Stimulated activated CD4-positive, alpha-beta T cell treated with anti-CD3 and anti-CD28 coated beads, Interleukin-12 subunit alpha, Interleukin-12 subunit beta, amount 100 ng/mL, for 4 hours (primary cell): ENCODE measurements around the gene PAH.
A peak's percentile ranks its signal among the peaks of the same experiment; 100 is the strongest.

Experiments used
- DNase-seq: peaks from one replicate; pipeline ENCODE4 v3.0.0-alpha.2; 2020

The PAH gene

DNA sequence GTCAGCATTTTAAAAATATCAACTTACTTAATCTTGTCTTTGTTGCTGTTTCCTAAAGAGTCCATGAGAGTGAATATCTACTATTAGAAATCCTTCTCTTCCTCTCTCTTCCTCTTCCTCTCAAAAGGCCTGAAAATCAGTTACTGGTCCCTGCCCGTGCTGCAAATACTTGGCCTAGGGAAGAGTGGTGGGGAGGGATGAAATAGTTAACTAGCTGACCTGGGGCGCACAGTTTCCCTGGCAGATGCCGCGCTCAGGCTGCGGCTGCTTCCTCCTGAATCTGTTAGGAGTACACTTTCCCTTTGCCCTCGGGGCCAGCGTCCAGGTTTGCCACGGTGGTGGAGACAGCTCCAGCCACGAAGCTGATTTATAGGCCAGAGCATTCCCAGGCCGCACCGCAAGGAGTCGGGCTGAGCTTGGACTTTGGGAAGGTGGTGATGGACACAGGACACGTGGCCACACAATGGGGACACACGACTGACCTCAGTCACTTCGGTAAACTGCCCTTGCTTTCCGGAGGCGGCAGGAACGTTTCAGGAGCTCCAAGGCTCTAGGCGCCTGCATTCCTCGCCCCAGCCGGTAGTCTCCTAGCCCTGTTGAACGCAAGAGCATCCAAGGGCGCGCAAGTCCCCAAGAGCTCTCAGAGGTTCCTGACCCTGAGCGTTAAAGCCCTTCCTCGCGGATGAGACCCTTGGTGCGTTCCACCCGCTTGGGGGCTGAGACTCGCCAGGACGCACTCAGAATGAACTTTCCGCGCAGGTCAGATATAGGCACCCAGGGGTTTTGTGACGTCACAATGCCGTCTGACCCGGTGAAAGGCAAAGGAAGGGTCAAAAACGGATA lies 33.3 kb upstream of the PAH start:
- DNase-seq: no peak

DNA sequence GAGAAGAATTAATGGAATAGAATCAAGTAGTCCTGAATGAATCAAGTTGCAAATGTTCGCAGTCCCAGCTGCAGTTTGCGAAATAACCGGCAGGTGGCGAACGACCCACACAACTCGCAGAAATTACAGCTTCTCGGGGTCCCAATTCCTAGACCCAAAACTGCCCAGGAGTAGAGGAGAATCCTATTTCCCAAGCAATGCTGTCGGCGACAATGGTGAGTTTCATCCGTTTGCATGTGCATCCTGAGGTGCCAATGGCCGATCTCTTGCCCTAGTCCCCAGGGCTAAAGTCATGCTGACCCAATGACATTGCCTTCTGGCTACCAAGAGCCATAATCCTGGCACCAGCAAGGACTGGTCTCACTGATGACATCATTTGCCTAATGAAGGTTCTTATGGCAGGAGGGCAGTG lies 31.9 kb upstream of the PAH start:
- peak; percentile 52 for DNase-seq

DNA sequence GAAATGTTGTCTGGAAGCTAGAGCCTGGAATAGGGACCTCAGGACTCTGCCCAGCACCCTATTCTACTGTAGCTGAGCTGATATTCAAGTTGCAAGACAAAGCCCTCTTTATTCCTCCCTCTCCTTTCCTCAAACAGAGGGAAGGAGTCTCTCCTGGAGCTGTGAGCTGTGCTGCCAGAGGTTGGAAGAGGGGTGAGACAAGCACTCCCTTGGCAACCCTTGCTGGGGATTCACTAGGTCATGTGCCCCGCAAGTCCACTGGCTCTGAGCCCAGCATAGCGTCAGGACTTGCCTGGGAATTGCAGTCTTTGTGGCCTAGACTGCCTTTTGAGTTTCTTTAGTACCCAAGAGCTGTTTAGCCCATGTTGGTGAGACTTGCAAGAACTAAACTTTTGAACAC lies 29.0 kb upstream of the PAH start:
- DNase-seq: no peak

DNA sequence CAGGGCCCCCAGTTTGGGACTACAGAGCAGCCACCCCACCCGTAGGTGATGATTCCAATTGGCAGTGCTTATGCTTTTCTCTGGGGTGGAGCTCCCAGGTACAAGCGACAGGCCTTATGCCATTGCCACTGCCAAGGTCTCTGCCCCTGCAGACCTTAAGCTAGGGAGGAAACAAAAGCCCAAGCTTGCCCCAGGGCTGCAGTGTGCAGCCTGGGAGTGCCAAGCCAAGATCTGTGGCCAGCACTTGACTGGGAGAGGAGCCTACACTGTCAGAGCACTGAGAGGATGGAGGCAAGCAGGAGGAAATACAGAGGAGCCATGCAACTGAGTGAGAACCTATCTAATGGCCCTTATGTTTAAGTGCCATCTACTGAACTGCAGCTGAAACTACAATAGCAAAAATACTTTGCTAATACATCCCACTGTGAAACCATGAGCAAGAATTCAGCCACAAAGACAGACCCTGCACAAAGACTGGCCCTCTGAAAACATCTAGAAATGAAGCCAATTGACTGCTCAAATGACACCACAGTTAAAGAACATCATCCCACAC lies 22.7 kb upstream of the PAH start:
- DNase-seq: no peak

DNA sequence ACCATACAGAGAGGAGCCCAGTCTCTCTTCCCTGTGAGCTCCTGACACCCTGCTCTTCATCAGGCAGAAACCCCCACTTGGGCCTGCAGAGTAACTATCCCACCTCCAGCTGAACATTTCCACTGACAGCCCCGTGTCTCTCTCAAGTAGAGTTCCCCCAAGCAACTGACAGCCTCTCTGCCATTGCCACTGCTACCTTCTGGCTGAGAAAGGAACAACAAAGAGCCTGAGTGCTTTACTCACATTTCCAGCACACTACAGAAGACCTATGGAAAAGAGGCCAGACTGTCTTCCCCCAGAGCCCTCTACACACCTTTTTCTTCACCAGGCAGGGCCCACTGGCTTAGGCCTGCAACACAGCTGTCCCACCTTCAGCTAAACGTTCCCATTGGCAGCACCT lies 22.0 kb upstream of the PAH start:
- no peak for DNase-seq

DNA sequence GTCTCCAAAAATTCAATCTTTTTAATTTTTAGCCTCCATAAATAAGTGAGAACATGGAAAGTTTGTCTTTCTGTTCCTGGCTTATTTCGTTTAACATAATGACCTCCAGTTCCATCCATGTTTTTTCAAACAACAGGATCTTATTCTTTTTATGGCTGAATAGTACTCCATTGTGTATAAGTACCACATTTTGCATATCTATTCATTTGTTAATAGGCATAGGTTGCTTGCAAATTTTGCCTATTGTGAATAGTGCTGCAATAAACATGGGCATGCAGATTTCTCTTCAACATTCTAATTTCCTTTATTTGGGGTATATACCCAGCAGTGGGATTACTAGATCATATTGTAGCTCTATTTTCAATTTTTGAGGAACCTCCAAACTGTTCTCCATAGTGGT lies 16.1 kb upstream of the PAH start:
- DNase-seq: no peak

DNA sequence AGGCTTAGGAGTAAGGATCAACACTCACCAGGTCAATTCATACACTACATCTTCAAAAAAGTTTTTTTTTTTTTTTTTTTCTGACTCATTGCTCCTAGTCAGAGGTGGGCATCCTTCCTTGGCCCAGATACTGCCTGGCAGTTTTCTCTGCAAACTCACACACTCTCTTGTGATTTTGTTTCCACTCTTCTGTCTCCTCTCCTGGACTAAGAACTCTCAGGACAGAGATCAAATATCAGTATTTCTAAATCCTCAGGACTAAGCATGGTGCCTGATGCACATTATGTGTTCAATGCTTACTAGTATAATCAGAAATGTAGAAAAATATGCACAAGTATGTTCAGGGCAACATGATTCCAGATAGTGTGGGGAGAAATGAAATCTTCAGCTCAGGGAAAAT lies 10.2 kb upstream of the PAH start:
- DNase-seq: no peak

DNA sequence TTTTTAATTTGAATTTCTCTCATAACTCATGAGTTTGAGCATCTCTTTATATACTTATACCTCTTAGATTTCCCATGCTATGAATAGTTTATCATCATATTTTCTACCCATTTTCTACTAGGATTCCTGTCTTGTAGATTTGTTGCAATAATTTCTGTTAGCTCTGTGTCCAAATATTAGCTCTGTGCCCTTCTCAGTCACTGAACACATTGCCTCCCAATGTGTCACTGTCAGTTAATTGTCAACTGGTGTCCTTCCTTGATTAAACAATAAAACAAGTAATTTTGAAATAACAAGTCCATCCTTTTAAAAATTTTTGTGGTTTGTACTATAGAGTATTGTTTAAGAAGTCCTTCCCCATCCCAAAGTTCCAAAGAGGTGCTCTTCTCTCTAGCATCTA lies 4.2 kb upstream of the PAH start:
- DNase-seq: no peak

DNA sequence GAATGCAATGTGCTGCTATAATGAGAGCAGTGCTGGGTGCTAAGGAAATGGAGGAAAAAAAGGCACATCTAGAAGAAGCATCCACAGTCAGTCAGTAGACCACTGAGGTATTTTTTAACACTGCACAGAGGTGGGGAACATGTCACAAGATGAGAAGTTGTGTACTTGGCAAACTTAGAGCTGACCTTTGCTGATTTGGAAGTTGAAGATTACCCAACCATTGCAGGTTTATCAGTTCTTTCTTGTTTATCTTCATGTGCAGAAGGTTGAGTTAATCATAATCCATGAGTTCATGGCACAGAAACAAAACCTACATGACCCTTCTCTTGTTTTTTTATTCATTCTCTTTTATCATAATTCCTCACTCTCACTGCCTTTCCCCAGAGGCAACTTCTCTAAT lies 3.2 kb upstream of the PAH start:
- no peak for DNase-seq

DNA sequence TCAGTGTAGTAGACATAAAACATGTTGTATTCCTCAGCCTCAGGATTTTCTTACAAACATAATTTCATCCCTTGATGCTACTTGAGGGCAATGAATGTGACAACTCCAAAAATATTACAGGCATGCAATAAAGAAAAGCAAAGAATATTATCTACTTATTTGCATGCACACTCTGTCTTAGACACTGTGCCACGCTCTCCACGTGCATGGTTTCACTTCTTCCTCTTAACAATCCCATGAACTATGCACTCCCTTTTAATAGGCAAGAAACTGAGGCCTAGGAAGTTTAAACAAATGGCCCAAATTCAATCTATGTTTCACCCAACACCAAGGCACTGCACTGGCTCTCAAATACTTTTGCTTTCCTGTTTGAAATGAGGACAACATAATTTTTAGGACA lies 1.8 kb upstream of the PAH start:
- DNase-seq: no peak

DNA sequence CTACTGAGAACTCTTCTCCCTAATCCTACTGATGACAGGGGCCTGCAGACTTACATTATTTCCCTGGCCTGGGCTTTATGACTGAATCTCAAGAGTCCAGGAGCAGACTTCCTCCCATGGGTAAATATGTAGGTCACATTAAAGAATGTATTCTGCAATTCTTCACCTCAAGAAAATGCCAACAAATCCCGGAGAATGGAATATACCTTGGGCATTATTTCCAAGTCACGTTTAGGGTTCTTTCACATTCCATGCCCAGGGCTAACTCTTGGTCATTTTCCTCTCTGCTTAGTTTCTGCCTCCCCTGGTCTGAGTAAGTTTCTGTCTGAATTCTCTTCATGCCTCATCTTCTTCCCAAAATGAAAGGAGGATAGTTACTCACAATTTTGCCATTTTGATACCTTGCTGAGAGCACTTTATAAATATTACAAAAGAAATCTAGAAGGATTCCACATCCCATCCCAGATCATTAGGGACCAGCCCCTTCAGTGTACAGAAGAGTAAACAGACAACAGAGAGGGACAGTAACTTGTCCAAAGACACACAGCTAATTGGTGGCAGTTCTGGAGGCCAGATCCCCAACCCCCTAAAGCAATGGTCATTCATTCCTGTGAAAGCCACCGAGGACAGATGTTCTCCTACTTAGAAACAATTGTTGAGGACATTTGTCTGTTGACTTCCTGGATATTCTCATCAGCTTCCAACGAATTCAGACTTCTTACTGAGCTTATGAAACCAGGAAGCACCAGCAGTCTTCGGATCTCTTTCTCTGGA lies 605 bp downstream of the PAH start:
- DNase-seq: no peak

DNA sequence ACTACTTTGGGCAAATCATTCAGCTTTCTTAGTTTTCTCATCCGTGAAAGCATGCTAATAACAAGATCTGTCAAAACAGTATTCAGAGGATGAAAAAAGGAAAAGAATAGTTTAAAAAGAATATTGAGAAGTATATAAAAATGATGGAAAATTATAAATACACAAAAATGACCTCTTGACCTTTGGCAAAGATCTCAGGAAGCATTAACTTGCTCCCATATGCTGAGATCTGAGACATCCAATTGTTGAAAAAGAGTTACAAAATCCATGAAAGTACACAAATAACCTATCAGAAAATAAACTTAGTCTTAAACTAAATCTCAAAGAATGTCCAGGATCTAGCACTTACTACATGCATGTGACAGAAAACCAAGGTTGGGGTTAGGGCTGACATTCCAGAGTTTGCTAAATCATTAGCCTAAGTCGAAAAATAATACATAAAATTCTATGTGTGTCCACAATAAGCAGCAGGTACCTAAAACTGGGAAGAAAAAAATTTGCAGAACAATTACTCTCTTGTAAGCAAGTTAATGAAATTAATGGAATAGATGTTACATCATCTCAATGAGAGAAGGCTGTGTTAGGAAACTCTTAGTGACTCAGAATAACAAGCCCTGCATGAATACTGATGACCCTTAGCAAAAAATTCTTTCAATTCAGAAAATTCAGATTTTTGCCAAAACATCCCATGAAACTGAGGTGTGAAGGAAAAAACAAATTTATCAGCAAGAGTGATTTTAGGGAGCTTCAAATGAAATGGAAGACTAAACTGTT lies 3.4 kb downstream of the PAH start:
- no peak for DNase-seq

DNA sequence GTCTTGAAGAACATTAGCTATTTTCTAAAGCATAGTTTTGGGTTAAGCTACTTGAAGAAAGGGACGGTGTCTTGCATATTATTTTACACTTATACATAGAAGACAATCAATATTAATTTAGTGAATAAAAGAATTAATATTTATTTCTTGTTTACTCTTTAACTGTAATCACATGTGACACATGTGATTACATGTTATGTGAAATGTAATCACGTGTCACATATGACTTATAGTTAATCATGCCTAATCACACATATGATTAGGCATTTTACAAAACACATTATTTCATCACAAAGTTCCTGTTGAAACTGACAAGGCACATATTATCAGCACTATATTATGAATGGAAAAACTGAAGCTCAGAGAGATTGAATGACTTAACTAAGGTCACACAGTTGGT lies 4.8 kb downstream of the PAH start:
- no peak for DNase-seq

DNA sequence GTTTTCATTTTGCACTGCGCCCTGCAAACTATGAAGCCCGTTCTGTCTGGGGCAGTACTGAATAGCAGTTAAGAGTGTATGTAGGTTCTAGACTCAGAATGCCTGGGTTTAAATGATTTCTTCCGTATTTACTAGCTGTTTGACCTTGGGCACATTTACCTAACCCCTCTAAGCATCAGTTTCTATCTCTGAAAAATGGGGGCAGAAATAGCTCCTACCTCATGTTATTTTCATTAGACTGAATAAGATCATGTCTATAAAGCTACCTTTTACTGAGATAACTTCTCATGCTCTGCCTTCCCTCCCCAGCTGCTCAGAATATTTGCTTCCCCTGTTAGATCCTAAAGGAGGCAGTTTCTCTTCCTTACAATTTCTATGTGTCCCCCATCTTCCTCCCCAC lies 5.7 kb downstream of the PAH start:
- no peak for DNase-seq

DNA sequence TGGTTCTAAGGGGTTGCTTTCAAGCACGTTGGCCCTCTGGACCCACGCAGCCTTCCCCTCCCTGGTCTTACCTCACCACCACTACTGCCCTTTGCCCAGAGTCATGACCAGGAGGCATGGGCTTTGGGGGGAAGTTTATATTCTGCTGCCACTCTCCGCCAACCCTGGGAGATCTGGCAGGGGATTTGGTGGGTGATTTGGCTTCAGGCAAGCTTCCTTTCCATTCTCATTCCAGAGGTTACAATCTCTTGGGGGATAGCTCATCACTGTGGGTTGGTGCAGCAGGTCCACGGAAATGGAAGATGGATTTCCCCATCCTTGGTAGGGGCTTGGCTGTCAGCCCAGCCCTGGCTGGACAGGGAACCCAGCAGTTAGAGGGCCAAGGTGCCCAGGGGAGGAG lies 6.3 kb downstream of the PAH start:
- DNase-seq: no peak

DNA sequence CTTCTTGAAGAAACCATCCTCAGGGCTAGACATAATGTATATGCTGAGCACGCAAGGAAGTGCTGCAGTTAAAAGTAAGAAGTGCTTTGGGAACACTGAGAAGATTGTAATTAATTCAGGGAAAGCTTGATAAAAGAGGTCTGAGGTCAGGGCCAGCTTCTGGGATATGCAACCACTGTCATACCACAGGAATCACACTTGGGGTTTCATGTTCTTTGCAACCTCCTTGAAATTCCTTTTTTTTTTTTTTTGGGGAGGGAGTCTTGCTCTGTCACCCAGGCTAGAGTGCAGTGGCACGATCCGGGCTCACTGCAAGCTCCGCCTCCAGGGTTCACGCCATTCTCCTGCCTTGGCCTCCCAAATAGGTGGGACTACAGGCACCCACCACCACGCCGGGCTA lies 6.9 kb downstream of the PAH start:
- no peak for DNase-seq

DNA sequence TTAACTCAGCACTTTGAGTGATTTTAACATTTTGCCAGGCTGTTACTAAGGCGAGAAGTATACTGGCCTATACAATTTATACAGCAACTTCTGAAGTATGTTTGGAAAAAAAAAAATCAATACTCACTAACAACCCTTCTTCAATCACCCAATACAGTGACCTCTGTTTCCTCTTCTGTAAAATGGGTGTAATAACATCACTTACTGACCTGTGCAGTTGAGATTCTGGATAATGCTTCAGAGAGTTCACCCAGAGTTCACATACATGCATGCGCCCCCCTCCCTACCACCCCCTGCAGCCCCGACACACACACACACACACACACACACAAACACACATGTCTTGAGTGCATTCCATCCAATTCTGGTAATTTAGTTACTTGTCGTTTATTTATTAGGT lies 9.1 kb downstream of the PAH start:
- DNase-seq: no peak

DNA sequence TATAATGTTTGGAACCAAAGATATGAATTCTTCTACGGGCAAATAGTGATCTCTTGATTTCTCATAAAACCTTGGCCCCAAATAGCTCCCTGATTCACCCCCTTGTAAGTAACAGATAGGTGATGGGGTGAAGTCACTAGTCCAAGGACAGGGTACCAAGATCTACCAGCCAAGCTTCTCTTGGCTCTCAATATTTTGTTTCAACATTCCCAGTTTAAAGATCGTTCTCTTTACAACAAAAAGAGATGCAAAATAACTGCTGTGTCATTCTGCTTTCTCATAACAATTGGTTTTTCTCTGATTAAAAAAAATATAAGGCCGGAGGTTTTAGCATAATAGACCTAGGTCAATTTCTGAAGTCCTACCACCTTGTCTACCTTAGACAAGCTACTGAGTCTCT lies 11.8 kb downstream of the PAH start:
- no peak for DNase-seq

DNA sequence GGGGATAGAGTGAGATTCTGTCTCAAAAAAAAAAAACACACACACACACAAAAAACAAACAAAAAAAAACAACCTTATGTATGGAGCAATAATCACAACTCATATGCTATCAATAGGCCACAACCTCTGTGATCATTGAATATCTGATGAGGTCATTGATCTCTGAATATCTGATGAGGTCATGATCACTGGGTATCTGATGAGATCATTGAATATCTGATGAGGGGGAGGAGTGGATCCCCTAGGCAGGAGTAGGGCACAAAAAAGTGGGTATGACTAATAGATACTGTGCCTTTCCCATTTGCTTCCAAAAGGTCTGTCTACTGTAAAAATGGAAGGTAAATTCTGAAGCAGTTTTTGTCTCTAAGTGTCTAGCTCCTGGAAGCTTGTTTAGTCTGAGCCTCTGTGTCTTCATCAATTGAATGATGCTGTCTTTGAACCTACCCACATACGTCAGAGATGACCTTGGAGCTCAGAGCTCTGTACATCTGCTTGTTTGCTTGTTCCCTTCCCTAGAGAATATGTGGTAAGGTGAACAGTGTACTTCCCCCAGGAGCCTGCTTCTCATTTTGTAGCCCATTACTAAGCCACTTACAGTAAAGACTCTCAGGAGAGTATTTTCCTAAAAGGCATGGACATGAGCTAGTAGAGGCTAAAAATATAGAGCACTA lies 13.6 kb downstream of the PAH start:
- no peak for DNase-seq

DNA sequence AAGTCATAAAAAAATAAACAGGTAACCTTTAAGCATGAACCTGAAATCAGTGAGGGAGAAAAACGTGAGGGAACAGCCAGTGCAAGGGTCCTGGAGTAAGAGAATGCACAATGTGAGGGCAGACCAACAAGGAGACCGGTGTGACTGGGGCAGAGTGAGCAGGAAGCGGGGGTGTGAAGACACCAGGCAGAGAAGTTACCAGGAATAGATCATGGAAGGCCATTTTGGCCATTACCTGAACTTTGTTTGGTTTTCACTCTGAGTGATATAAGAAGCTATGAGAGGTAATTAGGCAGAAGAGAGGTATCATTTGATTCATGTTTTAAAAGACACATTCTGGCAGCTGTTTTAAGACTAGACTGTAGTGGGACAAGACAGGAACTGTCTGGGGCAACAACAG lies 15.0 kb downstream of the PAH start:
- DNase-seq: no peak

DNA sequence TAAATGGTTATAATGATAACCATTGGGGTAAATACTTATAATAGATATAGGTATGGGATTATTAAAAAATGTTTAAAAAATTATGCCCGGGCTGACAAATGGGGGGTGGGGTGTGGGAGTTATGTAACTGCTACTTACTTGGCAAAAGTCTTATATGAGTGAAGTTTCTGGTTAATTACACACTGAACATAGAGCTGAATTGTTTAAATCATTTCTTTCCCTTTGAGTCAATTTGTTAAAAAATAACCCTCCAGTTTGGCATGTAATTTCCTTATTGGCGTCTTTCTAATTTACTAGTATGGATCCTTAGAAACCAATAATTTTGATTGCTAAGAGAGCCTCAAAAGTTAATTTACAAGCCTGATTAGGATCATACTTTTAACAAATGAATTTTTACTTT lies 16.7 kb downstream of the PAH start:
- no peak for DNase-seq

DNA sequence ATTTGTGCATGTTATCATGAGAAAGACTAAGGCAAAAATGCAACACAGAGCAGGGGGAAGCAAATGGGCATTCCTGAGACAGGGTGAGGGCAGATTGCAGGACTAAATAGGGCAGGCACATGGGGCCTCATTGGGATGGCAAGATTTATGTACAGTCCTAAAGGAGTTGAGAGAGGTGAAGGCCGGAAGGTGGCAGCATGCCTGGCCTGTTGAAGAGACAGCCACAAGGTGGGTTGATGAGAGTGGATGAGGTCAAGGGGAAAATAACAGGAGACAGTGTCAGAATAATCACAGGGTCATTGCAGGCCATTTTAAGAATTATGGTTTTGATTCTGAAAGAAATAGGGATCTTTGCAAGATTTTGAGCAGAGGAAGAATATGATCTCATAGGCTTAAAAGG lies 21.0 kb downstream of the PAH start:
- DNase-seq: no peak

DNA sequence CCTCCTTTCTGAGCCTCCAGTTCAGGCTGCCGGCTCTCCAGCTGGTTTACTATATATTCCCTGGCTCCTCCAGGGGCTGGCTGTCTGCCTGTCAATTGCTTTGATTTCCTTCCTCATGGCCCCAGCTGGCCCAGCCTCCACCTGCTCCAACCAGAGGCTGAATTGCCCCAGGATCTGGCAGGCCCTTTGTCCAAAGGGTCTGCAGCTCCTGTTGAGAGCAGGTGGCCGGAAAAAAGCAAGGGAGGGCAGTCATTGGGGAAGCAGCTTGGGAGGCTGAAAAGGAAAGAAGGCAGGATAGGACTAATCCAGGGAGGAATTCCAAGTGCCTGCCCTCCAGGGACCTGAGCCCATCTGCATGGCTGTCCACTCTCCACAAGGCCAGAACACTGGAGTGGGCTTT lies 25.3 kb downstream of the PAH start:
- no peak for DNase-seq
